Dermis blood vessel endothelial cell (primary cell): ENCODE data around the gene DOCK7. TPM values are rescaled to one million over a fixed set of nuclear protein-coding genes. Genes with fewer than 3 reads are reported as not detected.

Experiments used
- DNase-seq: peaks from one replicate; pipeline ENCODE4 v3.0.0; 2010
- total RNA-seq: library from RNA; depleted of rRNA; stranded (reverse); fragments of >200 nt; gene quantifications from 2 replicates; pipeline ENCODE4 v1.2.3, GENCODE V29; 2014

Gene DOCK7
- total RNA-seq, 1 donor from 2014 or later = 17.4 TPM

- no peak for DNase-seq
Measured at GRCh38 chr1:62523860-62524259, 164.3 kb downstream of the DOCK7 start.

- DNase-seq = no peak
Measured at GRCh38 chr1:62516600-62516999, 171.6 kb downstream of the DOCK7 start.

GRCh38 chr1:62514746-62515423, 173.3 kb downstream of the DOCK7 start:
- no peak for DNase-seq

DNA sequence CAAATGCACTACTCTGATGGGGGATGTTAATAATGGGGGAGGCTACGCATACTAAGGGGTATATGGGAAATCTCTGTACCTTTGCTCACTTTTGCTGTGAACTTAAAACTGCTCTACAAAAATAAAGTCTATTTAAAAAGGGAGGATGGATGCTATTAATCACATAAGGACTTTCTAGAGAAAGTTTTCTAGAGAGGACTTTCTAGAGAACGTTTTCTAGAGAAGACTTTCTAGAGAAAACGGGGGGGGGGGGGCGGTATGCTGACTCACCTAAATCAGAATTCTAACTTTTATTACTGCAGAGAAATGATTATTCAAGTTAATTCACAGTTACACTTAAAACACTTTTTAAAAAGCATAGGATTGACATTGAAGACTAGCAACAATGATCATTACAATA, 175.2 kb downstream of the DOCK7 start:
- no peak for DNase-seq

GRCh38 chr1:62509028-62509427, 179.2 kb downstream of the DOCK7 start:
- DNase-seq = no peak

DNA sequence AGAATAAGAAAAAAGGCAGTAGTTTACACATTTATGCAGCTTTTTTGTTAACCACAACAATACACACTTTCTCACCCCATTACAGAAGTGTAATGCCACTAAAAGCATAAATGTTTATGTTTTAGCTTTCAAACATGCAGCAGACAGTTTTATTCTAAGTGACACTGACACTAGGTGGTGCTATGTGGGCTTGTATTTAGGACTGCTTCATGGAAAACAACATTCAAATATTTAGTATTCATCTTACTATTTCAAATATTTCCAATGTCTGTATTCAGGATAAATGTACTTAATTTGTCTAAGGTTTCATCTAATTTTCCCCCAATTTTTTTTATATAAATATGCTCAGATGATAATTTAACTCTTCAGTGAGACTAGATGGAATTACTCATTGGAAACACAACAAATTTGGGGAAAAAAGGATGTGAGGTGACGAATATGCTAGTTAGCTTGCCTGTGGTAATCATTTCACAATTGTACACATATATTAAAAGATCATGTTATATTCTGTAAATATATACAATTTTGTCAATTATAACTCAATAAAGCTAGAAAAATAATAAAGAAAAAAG, 179.9 kb downstream of the DOCK7 start:
- DNase-seq = peak; percentile 72

DNA sequence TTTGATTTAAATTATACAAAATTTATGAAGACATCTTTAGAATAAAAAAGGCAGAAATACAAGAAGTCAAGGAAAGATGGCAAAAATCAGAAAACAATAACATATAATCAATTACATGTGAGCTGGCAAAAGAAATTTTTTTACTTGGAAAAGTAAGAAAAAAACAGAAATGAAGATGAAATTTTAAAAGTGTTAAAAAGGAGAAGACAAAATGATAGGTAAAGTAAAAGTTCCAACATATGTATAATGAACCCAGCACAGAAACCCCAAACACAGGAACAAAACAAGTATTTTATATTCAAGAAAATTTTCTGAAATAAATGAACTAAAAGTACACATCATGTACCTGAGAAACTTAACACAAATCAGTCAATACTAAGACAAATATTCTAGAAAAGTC, 188.0 kb downstream of the DOCK7 start:
- no peak for DNase-seq

- no peak for DNase-seq
Measured at GRCh38 chr1:62494137-62494536, 194.0 kb downstream of the DOCK7 start.

DNA sequence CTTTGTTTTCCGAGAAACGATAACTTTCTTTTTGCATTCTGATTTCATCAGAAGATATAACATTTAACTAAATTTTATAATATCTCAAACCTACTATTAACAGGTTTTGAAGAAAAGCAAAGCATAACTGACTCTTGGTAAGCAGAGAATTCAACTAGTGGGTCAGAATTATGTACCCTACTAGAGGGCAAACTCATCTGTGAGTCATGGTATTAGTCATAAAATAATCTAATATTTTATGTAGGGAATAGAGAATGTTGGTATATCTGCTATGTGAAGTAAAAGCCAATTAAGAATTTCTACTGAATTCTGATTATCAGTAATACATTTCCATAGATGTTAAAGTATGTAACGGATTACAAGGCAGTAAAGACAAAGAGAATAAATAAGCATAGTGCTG, 194.5 kb downstream of the DOCK7 start:
- DNase-seq = no peak

GRCh38 chr1:62492521-62492920, 195.7 kb downstream of the DOCK7 start:
- no peak for DNase-seq

DNA sequence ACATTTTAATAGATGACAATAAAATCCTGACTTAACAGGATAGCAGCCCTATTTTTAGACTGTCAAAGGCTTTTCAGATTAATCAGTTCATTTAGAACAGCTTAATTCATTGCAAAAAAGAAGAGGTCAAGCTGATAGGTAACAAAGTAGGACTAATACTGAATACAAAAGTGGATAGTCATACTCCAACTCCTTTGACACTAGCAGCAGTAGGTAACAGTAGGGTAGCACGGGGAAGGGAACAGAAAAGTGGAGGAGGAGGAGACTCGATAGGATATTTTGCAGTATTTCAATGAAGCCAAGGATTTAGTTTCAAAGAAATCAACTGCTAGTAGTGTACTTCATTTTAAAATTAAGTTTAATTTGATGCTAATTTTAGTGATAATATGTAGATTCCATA, 200.2 kb downstream of the DOCK7 start:
- DNase-seq = no peak

DNA sequence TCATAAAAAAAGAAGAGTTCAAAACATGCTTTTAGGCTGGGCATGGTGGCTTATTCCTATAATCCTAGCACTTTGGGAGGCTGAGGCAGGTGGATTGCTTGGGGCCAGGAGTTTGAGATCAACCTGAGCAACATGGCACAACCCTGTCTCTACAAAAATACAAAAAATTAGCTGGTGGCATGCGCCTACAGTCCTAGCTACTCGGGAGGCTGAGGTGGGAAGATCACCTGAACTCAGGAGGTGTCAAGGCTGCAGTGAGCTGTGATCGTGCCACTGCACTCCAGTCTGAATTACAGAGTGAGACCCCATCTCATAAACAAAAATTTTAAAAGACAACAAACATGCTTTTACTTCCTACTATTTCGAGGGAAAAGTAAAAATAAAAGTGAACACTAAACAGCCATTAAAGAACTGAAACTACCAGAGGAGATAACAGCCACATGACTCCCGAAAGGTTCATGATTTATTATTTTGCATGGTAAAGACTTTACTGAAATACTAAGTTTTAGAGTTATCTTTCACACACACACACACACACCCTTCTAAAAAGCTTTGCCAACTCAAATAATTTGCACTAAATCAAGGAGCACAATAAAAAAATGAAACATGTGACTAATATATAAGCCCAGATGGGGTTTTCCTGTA, 203.2 kb downstream of the DOCK7 start:
- no peak for DNase-seq

DNA sequence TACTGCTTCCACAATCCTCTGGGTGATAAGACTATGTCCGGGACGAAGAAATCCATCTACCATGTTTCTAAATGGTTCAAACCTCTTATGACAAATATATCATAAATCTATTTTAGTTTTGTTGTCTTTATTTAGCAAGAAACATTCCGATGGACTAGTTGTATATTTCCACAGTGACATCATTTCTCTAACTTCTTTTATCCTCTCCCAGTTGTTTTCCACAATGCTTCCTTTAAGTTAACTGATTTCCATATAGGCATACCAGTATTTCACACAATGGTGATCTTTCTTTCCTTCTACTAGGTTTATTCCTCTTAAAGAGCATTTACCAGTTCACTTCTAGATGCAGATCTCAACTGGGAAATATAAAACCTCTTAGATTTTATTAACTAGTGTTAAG, 206.5 kb downstream of the DOCK7 start:
- DNase-seq = no peak

DNA sequence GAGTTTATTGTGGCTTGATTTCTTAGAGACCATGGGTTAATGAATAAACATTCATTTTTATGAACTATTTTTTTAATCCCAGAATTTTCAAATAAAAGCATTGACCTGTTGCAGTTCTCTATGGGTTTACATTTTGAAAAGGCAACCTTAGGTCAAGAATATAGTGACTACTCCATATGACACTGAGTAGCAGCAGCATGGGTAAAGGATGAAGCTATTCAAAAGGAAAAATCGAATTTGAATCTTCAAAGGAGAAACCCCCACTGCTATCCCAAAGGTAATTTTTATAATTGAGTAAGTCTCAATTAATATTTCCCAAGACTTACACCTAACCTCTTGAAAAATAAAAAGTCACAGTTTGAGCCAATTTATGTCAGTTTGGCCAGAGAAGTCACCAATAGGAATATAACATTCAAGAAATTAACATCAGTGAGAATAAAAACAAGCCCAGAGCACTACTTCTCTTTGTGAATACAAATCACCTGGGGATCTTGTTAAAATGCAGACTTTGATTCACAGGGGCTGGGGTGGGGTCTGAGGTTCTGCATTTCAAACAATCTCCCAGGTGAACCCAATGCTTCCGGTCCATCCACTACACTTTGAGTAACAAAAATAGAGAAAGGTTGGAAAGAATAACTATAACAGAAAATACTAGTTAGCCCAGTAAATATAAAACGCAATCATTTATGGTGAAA, 211.5 kb downstream of the DOCK7 start:
- DNase-seq = no peak

DNA sequence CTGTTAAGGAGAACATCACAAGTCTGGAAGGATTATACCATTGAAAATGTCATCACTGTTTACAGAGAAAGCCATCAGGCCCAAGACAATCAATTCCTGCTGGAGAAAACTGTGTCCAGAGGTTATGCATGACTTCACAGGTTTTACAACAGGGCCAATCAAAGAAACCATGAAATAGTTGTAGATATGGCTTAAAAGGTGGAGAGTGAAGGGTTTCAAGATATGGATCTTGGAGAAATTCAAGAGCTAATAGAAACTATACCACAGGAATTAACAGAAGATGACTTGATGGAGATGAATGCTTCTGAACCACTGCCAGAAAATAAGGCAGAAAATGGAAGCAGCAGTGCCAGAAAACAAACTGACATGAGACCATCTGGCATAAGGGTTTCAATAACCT, 221.1 kb downstream of the DOCK7 start:
- DNase-seq = no peak

- no peak for DNase-seq
Measured at GRCh38 chr1:62462370-62462769, 225.8 kb downstream of the DOCK7 start.

DNA sequence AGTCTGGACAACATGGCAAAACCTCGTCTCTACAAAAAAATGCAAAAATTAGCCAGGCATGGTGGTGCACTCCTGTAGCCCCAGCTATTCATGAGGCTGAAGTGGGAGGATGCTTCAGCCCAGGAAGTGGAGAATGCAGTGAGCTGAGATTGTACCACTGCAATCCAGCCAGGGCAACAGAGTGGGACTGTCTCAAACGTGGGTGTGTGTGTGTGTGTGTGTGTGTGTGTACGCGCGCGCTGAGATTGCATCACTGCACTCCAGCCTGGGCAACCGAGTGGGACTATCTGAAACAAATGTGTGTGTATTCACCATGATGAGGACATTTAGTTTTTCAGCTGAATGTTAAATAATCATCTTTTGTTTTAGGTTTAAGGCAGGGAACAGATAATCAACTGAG, 230.2 kb downstream of the DOCK7 start:
- no peak for DNase-seq

DNA sequence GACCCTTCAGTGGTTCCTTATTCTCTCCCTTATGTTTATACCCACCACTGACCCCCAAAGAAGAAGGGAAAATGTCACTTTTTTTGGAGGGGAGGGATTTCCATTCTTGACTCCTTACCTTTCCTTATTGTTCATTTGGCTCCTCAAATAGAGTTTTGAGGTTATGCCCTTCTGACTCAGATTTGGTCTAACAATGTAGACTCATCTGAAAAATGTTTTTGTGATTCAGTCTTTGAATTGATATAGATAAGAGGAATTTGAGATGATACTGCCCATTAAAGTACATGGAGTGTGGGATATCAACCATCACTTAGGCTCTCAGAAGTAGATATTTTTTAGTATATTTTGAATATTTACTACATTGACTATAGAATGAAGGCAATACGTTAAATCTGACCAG, 235.2 kb downstream of the DOCK7 start:
- DNase-seq = no peak

DNA sequence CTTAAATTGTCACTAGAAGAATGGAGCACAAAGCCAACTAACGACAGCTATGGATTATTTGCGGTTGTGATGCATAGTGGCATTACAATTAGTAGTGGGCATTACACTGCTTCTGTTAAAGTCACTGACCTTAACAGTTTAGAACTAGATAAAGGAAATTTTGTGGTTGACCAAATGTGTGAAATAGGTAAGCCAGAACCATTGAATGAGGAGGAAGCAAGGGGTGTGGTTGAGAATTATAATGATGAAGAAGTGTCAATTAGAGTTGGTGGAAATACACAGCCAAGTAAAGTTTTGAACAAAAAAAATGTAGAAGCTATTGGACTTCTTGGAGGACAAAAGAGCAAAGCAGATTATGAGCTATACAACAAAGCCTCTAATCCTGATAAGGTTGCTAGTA, 237.9 kb downstream of the DOCK7 start:
- no peak for DNase-seq

DNA sequence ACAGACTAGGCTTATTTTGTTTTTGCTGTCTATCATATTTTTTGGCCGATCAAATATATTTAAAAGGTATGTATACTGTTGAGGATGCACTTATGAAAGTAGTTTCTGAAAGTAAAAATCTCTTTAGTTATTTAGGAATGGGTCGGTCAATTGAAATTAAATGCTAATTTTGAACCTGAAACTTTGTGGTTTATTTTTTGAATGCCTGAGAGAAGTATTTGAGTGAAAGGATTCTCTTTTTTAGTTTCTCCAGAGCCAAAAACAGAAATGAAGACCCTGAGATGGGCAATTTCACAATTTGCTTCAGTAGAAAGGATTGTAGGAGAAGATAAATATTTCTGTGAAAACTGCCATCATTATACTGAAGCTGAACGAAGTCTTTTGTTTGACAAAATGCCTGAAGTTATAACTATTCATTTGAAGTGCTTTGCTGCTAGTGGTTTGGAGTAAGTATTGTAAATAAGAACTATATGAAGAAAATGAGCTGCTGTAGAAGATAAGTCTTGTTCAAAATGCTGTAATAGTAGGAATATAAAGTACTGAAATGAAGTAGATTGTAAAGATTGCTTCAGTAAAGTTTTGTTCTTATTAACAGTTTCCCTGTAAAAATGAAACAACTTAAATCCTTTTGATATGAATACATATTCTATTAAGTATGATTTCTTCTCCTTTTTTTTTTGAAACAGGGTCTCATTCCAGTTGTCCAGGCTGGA, 239.8 kb downstream of the DOCK7 start:
- no peak for DNase-seq

- DNase-seq = no peak
Measured at GRCh38 chr1:62444701-62445100, 243.5 kb downstream of the DOCK7 start.

GRCh38 chr1:62439652-62440371, 248.4 kb downstream of the DOCK7 start:
- peak; percentile 10 for DNase-seq
